MCF 10A (cell line): ENCODE results near the gene KIAA0319L. TPM values are rescaled to one million over a fixed set of nuclear protein-coding genes. Genes with fewer than 3 reads are reported as not detected.

ENCODE experiments used
- BruUV-seq: library from RNA; stranded (reverse); fragments of 400-500 nt; replicated peaks from 2 replicates; lab custom pipeline; 2021; lab: Mats Ljungman, UMichigan
- CTCF ChIA-PET: fragments of 300-600 bp; sonication (Branson Sonifier 250); formaldehyde crosslinking; extraction: SDS; loops from one replicate; lab custom pipeline; 2021; ENCODE audit warnings: antibody characterized with exemption, inconsistent platforms; lab: Yijun Ruan, JAX
- POLR2A ChIA-PET: fragments of 300-600, 350-650 bp; sonication (Branson Sonifier 250); formaldehyde crosslinking; extraction: SDS; loops from one replicate; lab custom pipeline; 2020; ENCODE audit warnings: antibody characterized with exemption, inconsistent platforms; lab: Yijun Ruan, JAX
- DNase-seq: peaks from one replicate; pipeline ENCODE4 v3.0.0-alpha.2; 2018; ENCODE audit not compliant: unreplicated experiment
- H3K27ac Mint-ChIP-seq: one replicate; pipeline ENCODE4 v1.8.0; 2022; ENCODE audit warnings: mild to moderate bottlenecking, low read depth, mixed read lengths; ENCODE audit not compliant: unreplicated experiment
- H3K27me3 Mint-ChIP-seq: one replicate; pipeline ENCODE4 v1.8.0; 2022; ENCODE audit warnings: mixed read lengths; ENCODE audit not compliant: insufficient read depth, unreplicated experiment
- H3K36me3 Mint-ChIP-seq: one replicate; pipeline ENCODE4 v1.8.0; 2022; ENCODE audit warnings: mild to moderate bottlenecking, moderate library complexity, mixed read lengths; ENCODE audit not compliant: insufficient read depth, unreplicated experiment
- H3K4me1 Mint-ChIP-seq: one replicate; pipeline ENCODE4 v1.8.0; 2022; ENCODE audit warnings: mixed read lengths; ENCODE audit not compliant: insufficient read depth, unreplicated experiment
- H3K4me3 Mint-ChIP-seq: one replicate; pipeline ENCODE4 v1.8.0; 2022; ENCODE audit warnings: mild to moderate bottlenecking, moderate library complexity, mixed read lengths; ENCODE audit not compliant: unreplicated experiment
- H3K9me3 Mint-ChIP-seq: one replicate; pipeline ENCODE4 v1.8.0; 2022; ENCODE audit warnings: mixed read lengths; ENCODE audit not compliant: unreplicated experiment
- intact Hi-C: fragments of 100-400 bp; cut with micrococcal nuclease; formaldehyde crosslinking; loops from 2 replicates; pipeline ENCODE4 v1.14.1; 2022
- total RNA-seq: library from RNA; stranded (reverse); gene quantifications from 2 replicates; pipeline ENCODE4 v1.2.3, GENCODE V29; 2022
- TF ChIP-seq, protein P1 (sequence below): fragments of 200-600 bp; IDR thresholded peaks from one replicate; pipeline ENCODE4 v1.8.0; 2022; ENCODE audit warnings: antibody characterized with exemption, mild to moderate bottlenecking; ENCODE audit not compliant: unreplicated experiment

Gene KIAA0319L
- total RNA-seq, 1 experiment from 2014 or later: 50.7 TPM

- no peaks in the 10 kb centered on the region for H3K9me3 Mint-ChIP-seq
- no peaks in the 10 kb centered on the region for H3K27me3 Mint-ChIP-seq
- no peak overlapping the region for H3K4me3 Mint-ChIP-seq
- TF ChIP-seq, protein P1, sequence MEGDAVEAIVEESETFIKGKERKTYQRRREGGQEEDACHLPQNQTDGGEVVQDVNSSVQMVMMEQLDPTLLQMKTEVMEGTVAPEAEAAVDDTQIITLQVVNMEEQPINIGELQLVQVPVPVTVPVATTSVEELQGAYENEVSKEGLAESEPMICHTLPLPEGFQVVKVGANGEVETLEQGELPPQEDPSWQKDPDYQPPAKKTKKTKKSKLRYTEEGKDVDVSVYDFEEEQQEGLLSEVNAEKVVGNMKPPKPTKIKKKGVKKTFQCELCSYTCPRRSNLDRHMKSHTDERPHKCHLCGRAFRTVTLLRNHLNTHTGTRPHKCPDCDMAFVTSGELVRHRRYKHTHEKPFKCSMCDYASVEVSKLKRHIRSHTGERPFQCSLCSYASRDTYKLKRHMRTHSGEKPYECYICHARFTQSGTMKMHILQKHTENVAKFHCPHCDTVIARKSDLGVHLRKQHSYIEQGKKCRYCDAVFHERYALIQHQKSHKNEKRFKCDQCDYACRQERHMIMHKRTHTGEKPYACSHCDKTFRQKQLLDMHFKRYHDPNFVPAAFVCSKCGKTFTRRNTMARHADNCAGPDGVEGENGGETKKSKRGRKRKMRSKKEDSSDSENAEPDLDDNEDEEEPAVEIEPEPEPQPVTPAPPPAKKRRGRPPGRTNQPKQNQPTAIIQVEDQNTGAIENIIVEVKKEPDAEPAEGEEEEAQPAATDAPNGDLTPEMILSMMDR: no peak
- intact Hi-C loops: no loop called here
- no TSS peak for BruUV-seq
- DNase-seq: no peak
- H3K27ac Mint-ChIP-seq: no peak overlapping the region
- ChIA-PET POLR2A (interaction anchor here (1.0 to 3.4 kb wide), 2 partner anchors 14 to 21 kb away, joined by 3 to 15 read pairs; partner anchors contain the start of gene KIAA0319L), CTCF (interaction anchor here (0.6 to 2.7 kb wide), 4 partner anchors 15 to 245 kb away, joined by 3 to 21 read pairs (median 6); no protein-coding TSS in a partner anchor)
- H3K36me3 Mint-ChIP-seq: peaks cover 32% of the 10 kb centered on the region
- peaks cover 14% of the 10 kb centered on the region for H3K4me1 Mint-ChIP-seq
Measured at GRCh38 chr1:35535243-35535642, 22.0 kb downstream of the KIAA0319L start.

DNA sequence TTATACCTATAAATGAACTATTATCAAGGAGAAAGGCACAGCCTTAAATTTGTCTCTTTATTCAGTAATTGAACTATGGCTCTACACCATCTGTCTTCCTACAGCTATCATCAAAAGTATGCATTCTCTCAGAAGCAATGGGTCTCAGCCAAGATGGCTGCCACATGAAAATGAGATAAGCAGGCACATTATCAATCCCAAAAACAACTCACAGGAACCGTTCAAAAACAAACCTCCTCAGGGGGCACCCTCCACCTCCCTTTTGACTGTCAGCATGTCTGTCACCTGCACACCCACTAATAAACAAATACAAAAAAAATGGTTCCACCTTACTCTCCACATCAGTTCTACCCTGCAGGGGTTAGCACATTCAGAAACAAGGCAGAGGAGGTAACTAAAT lies 23.6 kb downstream of the KIAA0319L start:
- intact Hi-C loops: no loop called here
- H3K4me1 Mint-ChIP-seq: peaks cover 6% of the 10 kb centered on the region
- TF ChIP-seq, protein P1: no peak
- no peaks in the 10 kb centered on the region for H3K27me3 Mint-ChIP-seq
- H3K27ac Mint-ChIP-seq: no peak overlapping the region
- no TSS peak for BruUV-seq
- ChIA-PET POLR2A (no interaction called here), CTCF (interaction anchor here (0.6 kb wide), 1 partner anchor 21 kb away, joined by 3 read pairs; no protein-coding TSS in a partner anchor)
- peaks cover 36% of the 10 kb centered on the region for H3K36me3 Mint-ChIP-seq
- no peak for DNase-seq
- H3K9me3 Mint-ChIP-seq: peaks cover 5% of the 10 kb centered on the region
- H3K4me3 Mint-ChIP-seq: no peak overlapping the region

- TF ChIP-seq, protein P1: no peak
- Mint-ChIP-seq H3K4me1 (peaks cover 6% of the 10 kb centered on the region), H3K4me3 (no peak overlapping the region), H3K27me3 (no peaks in the 10 kb centered on the region), H3K9me3 (peaks cover 9% of the 10 kb centered on the region), H3K36me3 (peaks cover 30% of the 10 kb centered on the region), H3K27ac (no peak overlapping the region)
- no TSS peak for BruUV-seq
- intact Hi-C loops: no loop called here
- no peak for DNase-seq
- ChIA-PET CTCF (interaction anchor here (0.6 to 1.2 kb wide), 4 partner anchors 20 to 195 kb away, joined by 3 to 8 read pairs (median 4); no protein-coding TSS in a partner anchor), POLR2A (interaction anchor here (0.8 kb wide), 1 partner anchor 9 kb away, joined by 3 read pairs; no protein-coding TSS in a partner anchor)
Measured at GRCh38 chr1:35532497-35533223, 24.5 kb downstream of the KIAA0319L start.

DNA sequence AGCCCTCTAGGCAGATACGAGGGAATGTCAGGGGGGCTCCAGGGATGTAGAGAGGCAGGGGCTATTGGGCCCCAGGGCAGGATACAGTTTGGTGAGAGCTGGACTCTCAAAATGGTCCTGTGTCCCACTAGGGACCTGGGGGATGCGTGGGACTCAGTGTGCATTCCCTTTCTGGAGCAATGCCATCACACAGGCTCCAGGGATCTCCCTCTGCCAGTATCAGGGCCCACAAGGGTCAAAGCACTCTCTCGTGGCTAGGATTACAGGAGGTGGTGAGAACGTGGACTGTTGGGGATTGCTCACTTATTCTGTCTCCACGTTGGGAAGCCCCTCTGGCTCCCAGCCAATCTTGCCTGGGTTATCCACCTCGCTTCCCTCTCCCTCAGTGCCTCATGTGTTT lies 25.8 kb downstream of the KIAA0319L start:
- Mint-ChIP-seq H3K9me3 (peaks cover 15% of the 10 kb centered on the region), H3K27ac (no peak overlapping the region), H3K36me3 (peaks cover 24% of the 10 kb centered on the region), H3K4me1 (no peaks in the 10 kb centered on the region), H3K4me3 (no peak overlapping the region), H3K27me3 (no peaks in the 10 kb centered on the region)
- TF ChIP-seq, protein P1: no peak
- no peak for DNase-seq
- CTCF ChIA-PET: no interaction called here
- intact Hi-C loops: no loop called here
- POLR2A ChIA-PET: no interaction called here
- BruUV-seq: no TSS peak
